Stimulated activated memory B cell treated with anti-CD40 and anti-IgM and Interleukin-4, amounts not matched to agents 10 μg/mL and 1 μg/mL and 100 μg/mL, for 72 hours (primary cell): ENCODE measurements around the gene GNG8.
A peak's percentile ranks its signal among the peaks of the same experiment; 100 is the strongest.

Experiments
- ATAC-seq: fragments of 150-1000 bp; cut with Tn5 transposase; 2 replicates; pipeline ENCODE4 v1.10.0; 2021
- H3K27ac Mint-ChIP-seq: one replicate; pipeline ENCODE4 v1.8.0; 2022; ENCODE audit warnings: mild to moderate bottlenecking, mixed read lengths
- H3K27me3 Mint-ChIP-seq: one replicate; pipeline ENCODE4 v1.8.0; 2022; ENCODE audit warnings: mixed read lengths
- H3K36me3 Mint-ChIP-seq: one replicate; pipeline ENCODE4 v1.8.0; 2022; ENCODE audit warnings: mixed read lengths
- H3K4me1 Mint-ChIP-seq: one replicate; pipeline ENCODE4 v1.8.0; 2022; ENCODE audit warnings: mixed read lengths
- H3K4me3 Mint-ChIP-seq: one replicate; pipeline ENCODE4 v1.8.0; 2022; ENCODE audit warnings: mild to moderate bottlenecking, moderate library complexity, mixed read lengths
- H3K9me3 Mint-ChIP-seq: one replicate; pipeline ENCODE4 v1.8.0; 2022; ENCODE audit warnings: mixed read lengths

GNG8 gene

DNA sequence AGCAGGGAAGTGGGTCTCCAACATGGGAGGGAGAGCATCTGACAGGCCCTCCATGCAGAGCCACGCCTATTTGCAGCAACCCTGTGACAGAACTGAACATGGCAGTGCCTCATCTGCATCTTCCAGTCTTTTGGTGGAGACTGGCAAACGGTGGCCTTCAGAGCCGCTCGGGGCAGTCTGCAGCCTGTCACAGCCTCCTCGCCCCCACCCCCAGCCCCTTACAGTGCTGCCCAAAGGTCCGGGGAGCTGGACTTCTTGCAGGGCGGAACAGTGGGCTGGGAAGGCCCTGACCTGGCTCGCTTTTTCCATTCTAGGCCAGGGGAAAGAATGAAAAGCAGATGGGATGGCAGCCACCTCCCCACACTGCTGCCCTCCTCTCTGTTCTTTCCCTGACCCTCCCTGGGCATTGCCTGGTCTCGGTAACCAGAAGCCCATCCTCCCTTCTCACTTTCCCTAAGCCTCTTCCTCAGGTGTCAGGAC lies 32.2 kb downstream of the GNG8 start:
- Mint-ChIP-seq H3K4me3 (no peak overlapping the region), H3K36me3 (peaks cover 40% of the 10 kb centered on the region), H3K9me3 (peaks cover 3% of the 10 kb centered on the region), H3K27ac (peak overlapping the region; percentile 100), H3K27me3 (no peaks in the 10 kb centered on the region), H3K4me1 (peaks cover 33% of the 10 kb centered on the region)
- no peak for ATAC-seq

DNA sequence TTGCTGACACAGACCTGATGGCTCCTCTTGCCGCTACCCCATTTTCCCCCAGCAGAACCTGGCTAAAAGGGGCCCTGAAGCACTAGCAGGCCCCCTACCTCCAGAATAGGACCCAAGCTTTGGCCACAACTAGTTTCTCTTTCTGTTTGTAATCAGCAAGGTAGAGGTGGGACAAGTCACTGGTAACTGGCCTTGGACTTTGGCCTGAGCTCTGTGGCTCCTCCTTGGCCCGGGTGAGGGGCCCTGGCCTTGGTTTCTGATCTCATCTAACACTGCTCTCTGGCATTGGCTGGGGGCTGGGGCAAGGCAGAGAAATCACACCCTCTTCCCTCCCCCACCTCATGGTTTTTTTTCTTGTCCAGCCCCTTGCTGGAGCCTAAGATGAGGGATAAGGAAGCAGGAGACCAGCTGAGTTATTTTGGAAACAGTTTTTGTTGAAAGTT lies 32.8 kb downstream of the GNG8 start:
- H3K4me3 Mint-ChIP-seq: peak overlapping the region; percentile 92
- H3K4me1 Mint-ChIP-seq: peaks cover 33% of the 10 kb centered on the region
- no peak for ATAC-seq
- H3K27ac Mint-ChIP-seq: peak overlapping the region; percentile 100
- no peaks in the 10 kb centered on the region for H3K27me3 Mint-ChIP-seq
- peaks cover 8% of the 10 kb centered on the region for H3K9me3 Mint-ChIP-seq
- peaks cover 40% of the 10 kb centered on the region for H3K36me3 Mint-ChIP-seq

DNA sequence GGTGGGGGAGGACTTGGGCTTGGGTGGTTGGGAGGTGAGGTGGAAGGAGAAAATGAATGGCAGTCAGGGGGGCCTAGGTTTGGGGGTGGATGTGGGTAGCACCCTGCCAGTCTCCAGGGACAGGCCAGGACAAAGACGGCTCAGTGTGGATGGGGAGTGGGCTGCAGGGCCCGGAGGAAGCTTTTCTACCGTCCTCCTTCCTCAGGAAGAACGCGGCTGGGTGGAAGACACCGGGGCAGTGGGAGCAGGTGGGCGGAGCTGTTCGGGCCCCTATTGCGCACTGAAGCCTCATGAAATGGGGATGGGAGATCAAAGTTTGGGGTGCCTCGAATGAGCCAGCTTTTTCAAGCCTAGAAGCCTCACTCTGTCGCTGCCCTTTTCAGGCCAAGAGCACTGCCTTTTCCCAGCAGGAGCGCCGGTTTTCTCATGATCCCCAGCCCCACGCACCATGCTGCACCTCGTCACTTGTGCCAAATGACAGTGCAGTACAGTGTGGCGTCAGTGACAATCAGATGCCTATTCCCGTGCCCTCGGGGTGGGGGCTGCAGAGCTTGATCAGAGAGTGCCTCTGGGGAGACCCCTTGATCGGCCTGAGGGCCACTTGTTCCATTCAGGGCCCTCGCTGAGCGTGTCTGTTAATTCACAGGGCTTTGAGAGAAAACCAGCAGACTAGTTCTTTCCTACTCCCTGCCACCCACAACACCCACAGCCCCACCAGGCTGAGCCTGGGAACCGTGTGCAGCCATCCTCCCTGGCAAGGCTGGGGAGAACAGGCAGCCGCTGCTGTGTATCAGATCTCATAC lies 33.4 kb downstream of the GNG8 start:
- ATAC-seq: no peak
- H3K27ac Mint-ChIP-seq: peak overlapping the region; percentile 100
- H3K36me3 Mint-ChIP-seq: peaks cover 36% of the 10 kb centered on the region
- H3K4me3 Mint-ChIP-seq: peak overlapping the region; percentile 92
- H3K4me1 Mint-ChIP-seq: peaks cover 33% of the 10 kb centered on the region
- H3K9me3 Mint-ChIP-seq: peaks cover 9% of the 10 kb centered on the region
- no peaks in the 10 kb centered on the region for H3K27me3 Mint-ChIP-seq

DNA sequence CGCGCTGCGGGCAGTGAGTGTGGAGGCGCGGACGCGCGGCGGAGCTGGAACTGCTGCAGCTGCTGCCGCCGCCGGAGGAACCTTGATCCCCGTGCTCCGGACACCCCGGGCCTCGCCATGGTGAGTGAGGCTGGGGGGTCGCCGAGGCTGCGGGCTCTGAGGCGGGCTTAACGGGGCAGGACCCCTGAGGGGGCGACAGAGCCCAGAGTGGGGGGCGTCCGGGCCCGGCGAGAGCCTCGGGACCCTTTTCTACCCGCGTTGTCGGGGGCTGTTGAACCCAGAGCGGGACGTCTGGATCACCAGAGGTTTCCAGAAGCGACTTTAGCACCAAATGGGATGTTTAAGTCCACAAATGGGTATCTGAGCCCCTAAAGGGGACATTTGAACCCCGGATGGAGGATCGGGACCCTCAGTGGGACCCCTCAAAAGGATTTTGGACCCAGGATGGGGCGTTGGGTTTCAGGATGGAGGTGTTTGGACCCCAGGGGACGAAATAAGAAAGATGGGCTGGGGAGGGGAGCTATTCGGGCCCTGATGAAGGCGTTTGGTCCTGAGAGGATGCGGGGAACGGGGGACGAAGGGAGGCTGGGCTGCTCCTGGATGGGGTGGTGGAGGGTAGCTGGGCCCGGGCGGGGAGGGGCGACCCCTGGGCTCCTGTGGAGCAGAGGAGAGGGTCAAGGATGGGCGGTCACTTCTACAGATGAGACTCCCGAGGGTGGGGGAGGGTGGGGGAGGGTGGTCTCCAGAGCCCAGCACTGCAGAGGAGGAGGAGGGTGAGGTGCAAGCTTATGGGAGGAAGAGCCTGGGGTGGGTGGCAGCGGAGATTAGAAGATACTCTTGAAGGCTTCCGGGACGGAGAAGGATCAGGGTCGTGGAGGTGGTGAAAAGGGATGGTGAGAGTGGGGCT lies 34.4 kb downstream of the GNG8 start, which contains the start of gene CALM3:
Gene CALM3 (plus strand): TSS at position 13 of the 907 bp plus-strand sequence. CDS start 105 bp downstream, at position 118.
- H3K4me3 Mint-ChIP-seq: peak within 1 kb of the TSS; percentile 92
- peaks cover 33% of the 10 kb centered on the region for H3K4me1 Mint-ChIP-seq
- H3K27me3 Mint-ChIP-seq: no peaks in the 10 kb centered on the region
- ATAC-seq: no peak
- peak within 1 kb of the TSS; percentile 100 for H3K27ac Mint-ChIP-seq
- H3K9me3 Mint-ChIP-seq: peaks cover 9% of the 10 kb centered on the region
- H3K36me3 Mint-ChIP-seq: peaks cover 27% of the 10 kb centered on the region

DNA sequence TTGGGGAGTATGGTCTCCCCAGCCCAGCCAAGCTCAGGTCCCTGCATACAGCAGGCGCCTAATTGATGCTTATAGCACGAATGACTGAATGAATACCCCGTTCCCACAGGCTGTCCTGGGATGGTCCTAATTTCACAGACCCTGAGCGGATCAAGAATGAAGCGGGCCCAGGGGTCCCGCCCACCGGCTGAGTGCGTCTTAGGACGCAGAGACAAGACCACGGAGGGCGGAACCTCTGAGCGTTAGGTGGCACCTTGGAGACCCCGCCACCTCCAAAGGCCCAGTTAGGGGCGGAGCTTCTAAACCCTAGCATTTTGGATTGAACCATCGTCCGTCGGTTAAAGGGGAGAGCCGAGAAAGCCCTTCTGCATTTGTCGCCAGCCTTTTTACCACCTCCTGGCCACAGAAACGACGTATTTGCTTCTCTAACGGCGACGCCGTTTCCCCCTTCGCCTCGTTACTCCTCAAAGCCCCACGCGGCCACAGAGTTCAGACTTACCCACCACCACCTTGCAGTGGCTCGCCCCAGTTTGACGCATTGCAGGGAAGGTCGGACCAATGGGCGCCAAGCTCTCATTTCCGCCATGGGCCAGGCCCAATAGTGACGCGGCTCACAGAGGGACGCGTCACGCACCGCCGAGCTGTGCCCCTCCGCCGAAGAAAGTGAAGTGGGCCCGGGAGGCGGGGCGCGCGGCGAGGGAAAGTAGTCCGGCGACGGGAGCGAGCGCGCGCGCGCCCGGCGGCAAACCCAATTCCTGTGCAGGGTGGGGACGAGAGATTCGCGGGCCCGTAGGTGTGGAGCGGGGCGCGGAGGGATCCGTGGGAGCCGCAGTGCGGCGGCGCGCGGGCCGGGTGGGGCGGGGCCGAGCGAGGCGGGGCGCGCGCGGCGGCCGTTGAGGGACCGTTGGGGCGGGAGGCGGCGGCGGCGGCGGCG lies 35.4 kb downstream of the GNG8 start:
- peaks cover 21% of the 10 kb centered on the region for H3K36me3 Mint-ChIP-seq
- peaks cover 9% of the 10 kb centered on the region for H3K9me3 Mint-ChIP-seq
- peak; percentile 95 for ATAC-seq
- H3K4me3 Mint-ChIP-seq: peak overlapping the region; percentile 92
- peak overlapping the region; percentile 100 for H3K27ac Mint-ChIP-seq
- no peaks in the 10 kb centered on the region for H3K27me3 Mint-ChIP-seq
- peaks cover 33% of the 10 kb centered on the region for H3K4me1 Mint-ChIP-seq

DNA sequence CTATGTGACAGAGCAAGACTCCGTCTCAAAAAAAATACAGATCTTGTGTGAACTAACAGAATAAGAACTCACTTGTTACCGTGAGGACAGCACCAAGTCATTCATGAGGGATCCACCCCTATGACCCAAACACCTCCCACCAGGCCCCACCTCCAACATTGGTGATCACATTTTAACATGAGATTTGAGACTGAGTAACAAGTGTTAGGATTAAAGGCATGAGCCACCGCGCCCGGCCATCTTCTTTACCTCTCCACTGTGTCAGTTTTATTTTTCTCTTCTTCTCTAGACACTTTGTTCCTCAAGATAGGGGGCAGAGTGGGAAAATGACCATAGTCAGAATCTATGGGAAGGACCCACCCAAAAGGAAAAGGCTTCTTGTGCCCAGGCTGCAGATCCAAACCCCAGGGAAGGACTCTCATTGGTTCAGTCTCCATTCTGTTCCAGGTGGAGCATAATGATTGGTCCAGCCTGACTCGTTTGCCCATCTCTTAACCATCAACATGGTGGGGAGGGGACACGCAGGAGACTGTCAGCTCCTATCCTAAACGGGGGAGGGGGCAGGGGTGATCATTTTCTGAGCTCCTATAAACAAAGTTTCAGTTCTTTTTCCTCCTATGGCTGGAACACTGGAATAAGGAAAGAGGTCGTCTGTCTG lies 36.2 kb downstream of the GNG8 start:
- H3K9me3 Mint-ChIP-seq: peaks cover 9% of the 10 kb centered on the region
- H3K4me3 Mint-ChIP-seq: peak overlapping the region; percentile 92
- H3K36me3 Mint-ChIP-seq: peaks cover 21% of the 10 kb centered on the region
- no peak for ATAC-seq
- peak overlapping the region; percentile 100 for H3K27ac Mint-ChIP-seq
- H3K27me3 Mint-ChIP-seq: no peaks in the 10 kb centered on the region
- peaks cover 33% of the 10 kb centered on the region for H3K4me1 Mint-ChIP-seq

DNA sequence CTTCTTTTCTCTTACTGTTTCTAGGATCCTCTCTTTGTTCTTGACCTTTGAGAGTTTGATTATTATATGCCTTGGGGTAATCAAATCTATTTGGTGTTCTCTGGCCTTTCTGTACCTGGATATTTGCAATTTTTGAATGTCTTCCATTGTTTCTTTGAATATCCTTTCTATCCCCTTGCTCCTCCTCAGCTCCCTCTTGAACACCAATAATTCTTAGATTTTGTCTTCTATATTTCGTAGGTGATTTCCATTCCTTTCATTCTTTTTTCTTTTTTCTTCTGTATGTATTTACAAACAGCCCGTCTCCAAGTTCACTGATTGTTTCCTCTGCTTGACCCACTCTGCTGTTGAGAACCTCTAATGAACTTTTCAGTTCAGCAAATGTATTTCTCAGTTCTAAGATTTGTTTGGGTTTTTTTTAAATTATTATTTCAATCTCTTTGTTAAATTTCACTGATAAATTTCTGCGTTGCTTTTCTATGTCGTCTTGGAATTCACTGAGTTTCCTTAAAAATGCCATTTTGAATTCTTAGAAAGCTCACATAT lies 37.6 kb downstream of the GNG8 start:
- H3K4me1 Mint-ChIP-seq: peaks cover 27% of the 10 kb centered on the region
- no peak for ATAC-seq
- H3K4me3 Mint-ChIP-seq: no peak overlapping the region
- no peaks in the 10 kb centered on the region for H3K27me3 Mint-ChIP-seq
- peaks cover 9% of the 10 kb centered on the region for H3K9me3 Mint-ChIP-seq
- no peak overlapping the region for H3K27ac Mint-ChIP-seq
- peaks cover 21% of the 10 kb centered on the region for H3K36me3 Mint-ChIP-seq

DNA sequence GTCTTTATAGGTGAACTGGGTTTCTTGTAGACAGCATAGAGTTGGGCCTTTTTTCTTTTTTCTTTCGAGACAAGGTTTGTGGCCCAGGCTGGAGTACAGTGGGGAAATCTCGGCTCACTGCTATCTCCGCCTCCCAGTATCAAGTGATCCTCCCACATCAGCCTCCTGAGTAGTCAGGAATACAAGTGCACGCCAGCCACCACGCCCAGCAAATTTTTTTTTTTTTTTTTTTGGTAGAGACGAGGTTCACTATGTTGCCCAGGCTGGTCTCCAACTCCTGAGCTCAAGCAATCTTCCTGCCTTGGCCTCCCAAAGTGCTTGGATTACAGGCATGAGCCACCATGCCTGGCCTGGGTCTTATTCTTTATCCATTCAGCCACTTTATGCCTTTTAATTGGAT lies 40.0 kb downstream of the GNG8 start:
- Mint-ChIP-seq H3K4me1 (peaks cover 5% of the 10 kb centered on the region), H3K36me3 (peaks cover 10% of the 10 kb centered on the region), H3K27me3 (no peaks in the 10 kb centered on the region), H3K9me3 (peaks cover 9% of the 10 kb centered on the region), H3K27ac (no peak overlapping the region), H3K4me3 (no peak overlapping the region)
- ATAC-seq: no peak

DNA sequence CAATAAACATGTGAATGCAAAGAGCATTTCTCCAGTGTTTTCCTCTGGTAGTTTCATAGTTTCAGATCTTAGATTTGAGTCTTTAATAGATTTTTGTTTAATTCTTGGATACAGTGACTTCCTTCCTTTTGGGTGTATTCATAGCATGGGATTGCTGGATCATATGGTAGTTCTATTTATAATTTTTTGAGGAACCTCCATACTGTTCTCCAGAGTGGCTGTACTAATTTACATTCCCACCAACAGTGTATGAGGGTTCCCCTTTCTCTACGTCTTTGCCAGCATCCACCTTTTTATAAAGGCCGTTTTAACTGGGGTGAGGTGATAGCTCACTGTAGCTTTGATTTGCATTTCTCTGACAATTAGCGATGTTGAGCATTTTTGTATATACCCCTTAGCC lies 44.1 kb downstream of the GNG8 start:
- H3K9me3 Mint-ChIP-seq: no peaks in the 10 kb centered on the region
- H3K4me3 Mint-ChIP-seq: no peak overlapping the region
- ATAC-seq: no peak
- H3K36me3 Mint-ChIP-seq: no peaks in the 10 kb centered on the region
- H3K27me3 Mint-ChIP-seq: no peaks in the 10 kb centered on the region
- H3K4me1 Mint-ChIP-seq: no peaks in the 10 kb centered on the region
- no peak overlapping the region for H3K27ac Mint-ChIP-seq

DNA sequence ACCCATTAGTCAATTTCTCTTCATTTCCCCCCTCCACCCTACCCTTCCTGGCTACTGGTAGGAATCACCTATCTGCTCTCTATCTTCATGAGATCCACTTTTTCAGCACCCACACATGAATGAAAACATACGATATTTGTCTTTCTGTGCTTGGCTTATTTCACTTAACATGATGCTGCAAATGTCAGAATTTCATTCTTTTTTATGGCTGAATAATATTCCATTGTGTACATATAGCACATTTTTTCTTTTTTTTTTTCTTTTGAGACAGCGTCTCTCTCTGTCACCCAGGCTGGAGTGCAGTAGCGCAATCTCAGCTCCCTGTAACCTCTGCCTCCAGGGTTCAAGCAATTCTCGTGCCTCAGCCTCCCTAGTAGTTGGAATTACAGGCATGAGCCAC lies 44.7 kb downstream of the GNG8 start:
- H3K9me3 Mint-ChIP-seq: no peaks in the 10 kb centered on the region
- H3K27ac Mint-ChIP-seq: no peak overlapping the region
- H3K36me3 Mint-ChIP-seq: no peaks in the 10 kb centered on the region
- H3K4me3 Mint-ChIP-seq: no peak overlapping the region
- no peak for ATAC-seq
- no peaks in the 10 kb centered on the region for H3K4me1 Mint-ChIP-seq
- H3K27me3 Mint-ChIP-seq: no peaks in the 10 kb centered on the region

DNA sequence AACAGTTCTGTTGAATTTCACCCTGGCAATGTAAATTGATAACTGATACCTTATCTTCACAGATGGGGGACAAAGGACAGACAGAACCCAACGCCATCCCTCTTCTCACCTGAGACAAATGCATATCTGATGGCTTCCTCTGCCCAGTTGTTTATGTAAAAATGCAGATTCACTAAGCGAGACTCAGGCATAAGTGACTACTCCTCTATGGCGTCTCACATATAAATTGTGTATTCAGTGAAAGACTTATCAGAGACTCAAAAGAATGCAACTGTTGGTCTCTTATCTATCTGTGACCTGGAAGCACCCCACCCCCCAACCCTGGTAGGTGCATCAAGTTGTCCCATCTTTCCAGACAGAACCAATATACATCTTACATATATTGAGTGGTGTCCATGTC lies 48.1 kb downstream of the GNG8 start:
- no peaks in the 10 kb centered on the region for H3K36me3 Mint-ChIP-seq
- no peak overlapping the region for H3K27ac Mint-ChIP-seq
- no peaks in the 10 kb centered on the region for H3K9me3 Mint-ChIP-seq
- H3K4me1 Mint-ChIP-seq: no peaks in the 10 kb centered on the region
- no peaks in the 10 kb centered on the region for H3K27me3 Mint-ChIP-seq
- H3K4me3 Mint-ChIP-seq: no peak overlapping the region
- ATAC-seq: no peak

DNA sequence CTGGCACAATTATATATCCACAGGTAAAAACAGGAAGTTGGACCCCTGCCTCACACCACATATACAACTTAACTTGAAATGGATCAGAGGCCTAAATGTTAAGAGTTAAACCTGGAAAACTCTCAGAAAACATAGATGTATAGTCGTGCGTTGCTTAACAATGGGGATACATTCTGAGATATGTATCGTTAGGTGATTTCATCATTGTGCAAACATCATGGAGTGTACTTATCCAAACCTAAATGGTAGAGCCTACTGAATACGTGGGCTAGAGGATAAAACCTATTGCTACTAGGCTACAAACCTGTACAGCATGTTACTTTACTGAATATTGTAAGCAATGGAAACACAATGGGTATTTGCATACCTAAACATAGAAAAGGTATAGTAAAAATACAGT lies 49.7 kb downstream of the GNG8 start:
- H3K27ac Mint-ChIP-seq: no peak overlapping the region
- no peaks in the 10 kb centered on the region for H3K9me3 Mint-ChIP-seq
- H3K36me3 Mint-ChIP-seq: no peaks in the 10 kb centered on the region
- no peaks in the 10 kb centered on the region for H3K4me1 Mint-ChIP-seq
- H3K27me3 Mint-ChIP-seq: no peaks in the 10 kb centered on the region
- ATAC-seq: no peak
- no peak overlapping the region for H3K4me3 Mint-ChIP-seq

DNA sequence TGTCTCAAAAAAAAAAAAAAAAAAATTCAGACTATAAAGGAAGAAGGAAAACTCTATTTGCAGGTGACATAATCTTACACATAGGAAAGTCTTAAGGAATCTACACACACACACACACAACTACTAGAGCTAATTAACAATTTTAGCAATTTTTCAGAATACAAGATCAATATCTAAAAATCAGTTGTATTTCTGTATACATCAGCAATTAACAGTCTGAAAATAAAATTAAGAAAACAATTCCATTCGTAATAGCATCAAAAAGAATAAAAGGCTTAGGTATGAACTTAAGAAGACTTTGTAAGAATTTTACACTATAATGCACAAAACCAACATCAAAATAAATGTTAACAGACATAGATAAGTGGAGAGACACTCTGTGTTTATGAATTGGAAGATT lies 50.5 kb downstream of the GNG8 start:
- Mint-ChIP-seq H3K27me3 (no peaks in the 10 kb centered on the region), H3K4me1 (no peaks in the 10 kb centered on the region), H3K27ac (no peak overlapping the region), H3K4me3 (no peak overlapping the region), H3K9me3 (no peaks in the 10 kb centered on the region), H3K36me3 (no peaks in the 10 kb centered on the region)
- ATAC-seq: no peak
